ENCODE measurements around the gene C3orf38. TPM values are rescaled to one million over a fixed set of nuclear protein-coding genes. Genes with fewer than 3 reads are reported as not detected.

Gene C3orf38
- total RNA-seq, 4 donors from 2014 or later, result 11.9 to 24.1 (median 18.3) TPM

Other genes with a start within 250 kb of the C3orf38 start
- gene CGGBP1, start 91.0 kb upstream of the C3orf38 start, total RNA-seq, result 100 to 1,000 TPM in 1 of 4 donors, 10 to 100 TPM in 3; 36.7 to 264 (median 63.2) TPM
- 10 to 100 TPM in 3 of 4 donors, 1 to 10 TPM in 1; 7.2 to 16.8 (median 13.5) TPM for gene ZNF654, start 90.7 kb upstream of the C3orf38 start, total RNA-seq

All from transverse colon (tissue), 4 donors.